SW480 (cell line): ENCODE results near the gene ST3GAL5.
"Not testable (repeated sequence)": the region's sequence is repeated elsewhere in the genome, so short reads cannot be mapped to it uniquely, and the experiment has no call there.

Experiments
- DNase-seq: peaks from one replicate; pipeline ENCODE4 v3.0.0-alpha.2; 2016; ENCODE audit warnings: low spot score

The ST3GAL5 gene

GRCh38 chr2:85834466-85834865 is 54.3 kb downstream of the ST3GAL5 start:
- DNase-seq = no peak

- no peak for DNase-seq
These were observed 57.1 kb downstream of the ST3GAL5 start for GRCh38 chr2:85831735-85832134.

- DNase-seq = no peak
These were observed 58.1 kb downstream of the ST3GAL5 start for GRCh38 chr2:85830645-85831044.

GRCh38 chr2:85829394-85829793 is 59.4 kb downstream of the ST3GAL5 start:
- DNase-seq = not testable (repeated sequence)

GRCh38 chr2:85828725-85829124 is 60.1 kb downstream of the ST3GAL5 start:
- DNase-seq = peak; percentile 49

- DNase-seq = no peak
These were observed 60.8 kb downstream of the ST3GAL5 start for GRCh38 chr2:85827879-85828569.

GRCh38 chr2:85826990-85827878 is 61.6 kb downstream of the ST3GAL5 start:
- peak; percentile 71 for DNase-seq

GRCh38 chr2:85823951-85824350 is 64.8 kb downstream of the ST3GAL5 start:
- no peak for DNase-seq

GRCh38 chr2:85822766-85823165 is 66.0 kb downstream of the ST3GAL5 start:
- no peak for DNase-seq

- no peak for DNase-seq
These were observed 68.8 kb downstream of the ST3GAL5 start for GRCh38 chr2:85819811-85820510.

GRCh38 chr2:85814802-85815550 is 73.8 kb downstream of the ST3GAL5 start:
- DNase-seq = no peak

- DNase-seq = peak; percentile 83
These were observed 74.6 kb downstream of the ST3GAL5 start for GRCh38 chr2:85813982-85814801.

GRCh38 chr2:85813211-85813981 is 75.4 kb downstream of the ST3GAL5 start:
- no peak for DNase-seq

- DNase-seq = no peak
These were observed 76.6 kb downstream of the ST3GAL5 start for GRCh38 chr2:85812094-85812735.

GRCh38 chr2:85811180-85812093 is 77.4 kb downstream of the ST3GAL5 start:
- DNase-seq = no peak

- DNase-seq = no peak
These were observed 78.2 kb downstream of the ST3GAL5 start for GRCh38 chr2:85810371-85811179.

GRCh38 chr2:85807756-85808155 is 81.0 kb downstream of the ST3GAL5 start:
- DNase-seq = no peak
